ENCODE data around the gene RASGRP1. TPM values are rescaled to one million over a fixed set of nuclear protein-coding genes. Genes with fewer than 3 reads are reported as not detected.

RASGRP1 gene
- total and polyA plus RNA-seq, 2 donors (not counting 1 experiment from before 2014, with no cell fraction given), result 1.6 TPM; not detected in 1

- H3K9me3 ChIP-seq (ENCODE audit: control insufficient read depth, insufficient read depth, low read depth, low read length), result no peaks in the 10 kb centered on the region
- H3K27ac ChIP-seq (ENCODE audit: insufficient read depth, low read length), result no peak overlapping the region
- peak; percentile 97 for TF ChIP-seq CTCF (conservative IDR thresholded peaks at IDR 0.05 in 1 of 2, IDR thresholded peaks at IDR 0.05 in 1 of 2; ENCODE audit: low read depth in 1 of 2, low read length in 2 of 2)
- no peak for TF ChIP-seq EZH2 (IDR thresholded peaks at IDR 0.05; ENCODE audit: low read length, missing control alignments)
- DNase-seq (ENCODE audit: low read depth in 2 of 2), result peak; percentile 32 to 63
- H3K27me3 ChIP-seq (ENCODE audit: control insufficient read depth, insufficient read depth, low read length), result no peaks in the 10 kb centered on the region
- H4K20me1 ChIP-seq (ENCODE audit: control insufficient read depth, extremely low read depth, insufficient read depth, low read length), result no peaks in the 10 kb centered on the region
- no peak overlapping the region for H3K9ac ChIP-seq (ENCODE audit: insufficient read depth, low read length)
- no peaks in the 10 kb centered on the region for H3K4me1 ChIP-seq (ENCODE audit: control insufficient read depth, extremely low read depth, insufficient read depth, low read length)
- H3K4me2 ChIP-seq (ENCODE audit: extremely low read depth, insufficient read depth, low read length), result no peak overlapping the region
- H3K79me2 ChIP-seq (ENCODE audit: control insufficient read depth, insufficient read depth, low read length), result no peaks in the 10 kb centered on the region
- no peak overlapping the region for H3K4me3 ChIP-seq (replicated peaks in 1 of 4; ENCODE audit: control extremely low read depth in 1 of 4, insufficient read depth in 1 of 4, low read depth in 3 of 4, low read length in 4 of 4)
- H3K36me3 ChIP-seq (ENCODE audit: control insufficient read depth, insufficient read depth, low read length), result no peaks in the 10 kb centered on the region
- H2AFZ ChIP-seq (ENCODE audit: low read length), result no peak overlapping the region
Observed at GRCh38 chr15:38440353-38441129, 124.1 kb downstream of the RASGRP1 start.

Other genes starting within 250 kb of the RASGRP1 start
- gene FAM98B, start 110.7 kb downstream of the RASGRP1 start, total RNA-seq, result 4.8 and 5.4 TPM in 2 replicates
- 9.0 and 9.5 TPM in 2 replicates for gene FAM98B, start 110.7 kb downstream of the RASGRP1 start, polyA plus RNA-seq

Data from fibroblast of lung (primary cell).